H1 (cell line): Measurements from ENCODE around the gene NRN1L. TPM values are rescaled to one million over a fixed set of nuclear protein-coding genes. Genes with fewer than 3 reads are reported as not detected.

Experiments used
- CTCF ChIA-PET: fragments of 300-600 bp; sonication (Branson Sonifier 250); formaldehyde crosslinking; loops from one replicate; lab custom pipeline; 2021; ENCODE audit not compliant: partially characterized antibody; lab: Charles Lee
- POLR2A ChIA-PET: fragments of 300-600 bp; sonication (Branson Sonifier 250); formaldehyde crosslinking; loops from one replicate; lab custom pipeline; 2021; ENCODE audit warnings: inconsistent platforms; ENCODE audit not compliant: partially characterized antibody; lab: Charles Lee
- DNase-seq, 2 experiments: peaks; one replicate each; pipeline versions ENCODE4 v3.0.0 to v3.0.0-alpha.2; 2010 to 2022; ENCODE audit warnings: low spot score in 2 of 2, low read depth in 1 of 2, mixed read lengths in 1 of 2
- FAIRE-seq: peaks from 2 replicates; lab custom pipeline; 2011; peaks lifted over from hg19 to GRCh38; lab: Jason Lieb, UNC
- H2AFZ ChIP-seq: 2 replicates; pipeline ENCODE4 v1.8.1; 2012; ENCODE audit warnings: low read length, inconsistent platforms
- H2AK5ac ChIP-seq: 2 replicates; pipeline ENCODE4 v1.6.1; 2013; ENCODE audit warnings: low read depth, low read length
- H2BK120ac ChIP-seq: replicated peaks from 2 replicates; pipeline ENCODE3; 2013; ENCODE audit warnings: low read depth, low read length, inconsistent platforms
- H2BK12ac ChIP-seq: 2 replicates; pipeline ENCODE4 v1.6.1; 2013; ENCODE audit warnings: low read depth, low read length
- H2BK15ac ChIP-seq: 2 replicates; pipeline ENCODE4 v1.6.1; 2013; ENCODE audit warnings: low read length
- H2BK20ac ChIP-seq: 2 replicates; pipeline ENCODE4 v1.6.1; 2013; ENCODE audit warnings: low read length
- H2BK5ac ChIP-seq: 2 replicates; pipeline ENCODE4 v1.6.1; 2013; ENCODE audit warnings: low read depth, low read length
- H3K14ac ChIP-seq: 2 replicates; pipeline ENCODE4 v1.6.1; 2013; ENCODE audit warnings: inconsistent platforms; ENCODE audit not compliant: insufficient read length
- H3K18ac ChIP-seq: 2 replicates; pipeline ENCODE4 v1.6.1; 2013; ENCODE audit warnings: low read length; ENCODE audit errors: extremely low read depth
- H3K23ac ChIP-seq: 2 replicates; pipeline ENCODE4 v1.6.1; 2013; ENCODE audit warnings: inconsistent platforms; ENCODE audit not compliant: insufficient read length
- H3K23me2 ChIP-seq: 2 replicates; pipeline ENCODE4 v1.6.1; 2013; ENCODE audit warnings: low read depth, low read length
- H3K27ac ChIP-seq: 2 replicates; pipeline ENCODE4 v1.6.1; 2011; ENCODE audit warnings: low read depth, low read length, inconsistent platforms
- H3K27me3 ChIP-seq, 4 experiments: replicated peaks in 1 of 4; 1 replicate in 1 of 4; 2 replicates in 3 of 4; pipeline versions ENCODE4 v1.6.1 to v1.8.1; 2011 to 2013; ENCODE audit warnings: low read length in 3 of 4, mild to moderate bottlenecking in 3 of 4, inconsistent platforms in 2 of 4, mixed read lengths in 2 of 4, moderate library complexity in 1 of 4; ENCODE audit not compliant: control insufficient read depth in 3 of 4, insufficient read depth in 3 of 4; ENCODE audit errors: extremely low read depth in 1 of 4
- H3K36me3 ChIP-seq, 4 experiments: 2 replicates each; pipeline versions ENCODE4 v1.6.1 to v1.8.1; 2011 to 2013; ENCODE audit warnings: mild to moderate bottlenecking in 4 of 4, low read length in 3 of 4, moderate library complexity in 2 of 4, control low read depth in 1 of 4, inconsistent platforms in 1 of 4; ENCODE audit not compliant: insufficient read depth in 4 of 4, control insufficient read depth in 2 of 4
- H3K4ac ChIP-seq: replicated peaks from 2 replicates; pipeline ENCODE3; 2013; ENCODE audit warnings: low read length, low read depth, mixed read lengths, inconsistent platforms; ENCODE audit not compliant: insufficient read length
- H3K4me1 ChIP-seq, 4 experiments: replicated peaks in 1 of 4; 1 replicate in 1 of 4; 2 replicates in 3 of 4; pipeline versions ENCODE4 v1.6.1 to v1.8.1; 2011 to 2013; ENCODE audit warnings: low read length in 3 of 4, inconsistent platforms in 2 of 4, mixed read lengths in 1 of 4; ENCODE audit not compliant: insufficient read depth in 4 of 4, control insufficient read depth in 3 of 4
- H3K4me2 ChIP-seq, 2 experiments: 2 replicates each; pipeline versions ENCODE4 v1.6.1 to v1.8.1; 2011 to 2013; ENCODE audit warnings: low read depth in 2 of 2, low read length in 2 of 2, control low read depth in 1 of 2, inconsistent platforms in 1 of 2, mild to moderate bottlenecking in 1 of 2; ENCODE audit not compliant: insufficient read depth in 1 of 2
- H3K4me3 ChIP-seq, 4 experiments: fragments of 200-600, 300-600 bp in 1 of 4; sonication (generic), shearing (Covaris generic), sonication (Bioruptor Twin) in 1 of 4; 2 replicates each; pipeline versions ENCODE4 v1.5.1 to v1.8.1; 2011 to 2016; ENCODE audit warnings: low read length in 4 of 4, low read depth in 3 of 4, control low read depth in 2 of 4, inconsistent platforms in 2 of 4, mild to moderate bottlenecking in 2 of 4, mixed read lengths in 1 of 4, moderate library complexity in 1 of 4; ENCODE audit not compliant: insufficient read depth in 2 of 4; ENCODE audit errors: extremely low read depth in 1 of 4
- H3K56ac ChIP-seq: replicated peaks from 2 replicates; pipeline ENCODE3; 2013; ENCODE audit warnings: low read depth, mild to moderate bottlenecking, mixed read lengths, low read length, inconsistent platforms; ENCODE audit not compliant: insufficient read length
- H3K79me1 ChIP-seq: 2 replicates; pipeline ENCODE4 v1.6.1; 2013; ENCODE audit warnings: low read depth, low read length, control low read depth
- H3K79me2 ChIP-seq, 2 experiments: 2 replicates each; pipeline versions ENCODE4 v1.6.1 to v1.8.1; 2012 to 2013; ENCODE audit warnings: low read length in 2 of 2, mild to moderate bottlenecking in 2 of 2, inconsistent platforms in 1 of 2; ENCODE audit not compliant: insufficient read depth in 2 of 2, control insufficient read depth in 1 of 2
- H3K9ac ChIP-seq, 4 experiments: replicated peaks in 1 of 4; 1 replicate in 1 of 4; 2 replicates in 3 of 4; pipeline versions ENCODE4 v1.6.1 to v1.8.1; 2011 to 2013; ENCODE audit warnings: low read depth in 3 of 4, low read length in 3 of 4, control low read depth in 2 of 4, mild to moderate bottlenecking in 2 of 4, moderate library complexity in 2 of 4, inconsistent platforms in 1 of 4; ENCODE audit errors: extremely low read depth in 1 of 4
- H3K9me3 ChIP-seq, 2 experiments: 2 replicates each; pipeline versions ENCODE4 v1.6.1 to v1.8.1; 2012 to 2013; ENCODE audit warnings: mild to moderate bottlenecking in 2 of 2, moderate library complexity in 2 of 2, control low read depth in 1 of 2, inconsistent platforms in 1 of 2, low read depth in 1 of 2, low read length in 1 of 2, mixed read lengths in 1 of 2; ENCODE audit not compliant: insufficient read depth in 2 of 2
- H4K20me1 ChIP-seq, 2 experiments: replicated peaks in 1 of 2; 2 replicates each; pipeline versions ENCODE3 to v1.8.1; 2011 to 2013; ENCODE audit warnings: inconsistent platforms in 2 of 2, low read length in 2 of 2, mild to moderate bottlenecking in 1 of 2; ENCODE audit not compliant: insufficient read depth in 2 of 2, control insufficient read depth in 1 of 2
- H4K5ac ChIP-seq: 2 replicates; pipeline ENCODE4 v1.6.1; 2013; ENCODE audit warnings: low read length, low read depth, mixed read lengths, inconsistent platforms; ENCODE audit not compliant: insufficient read length
- H4K8ac ChIP-seq: 2 replicates; pipeline ENCODE4 v1.8.0; 2013; ENCODE audit warnings: mild to moderate bottlenecking, moderate library complexity, low read length, inconsistent platforms; ENCODE audit not compliant: insufficient read depth; ENCODE audit errors: extremely low read depth
- H4K91ac ChIP-seq: replicated peaks from 2 replicates; pipeline ENCODE3; 2013; ENCODE audit warnings: low read length, mixed read lengths, inconsistent platforms; ENCODE audit not compliant: insufficient read length
- BACH1 ChIP-seq: IDR thresholded peaks from 2 replicates; pipeline ENCODE4 v1.6.1; 2012; ENCODE audit warnings: low read length, improper control_type of control experiment
- CBX5 ChIP-seq: fragments of 300-800, 300-1000 bp; sonication (generic); IDR thresholded peaks from 2 replicates; pipeline ENCODE4 v1.7.1; 2016; ENCODE audit warnings: antibody characterized with exemption, low read length, low read depth
- CHD1 ChIP-seq: IDR thresholded peaks from 2 replicates; pipeline ENCODE4 v1.6.1; 2012; ENCODE audit warnings: low read depth, low read length, improper control_type of control experiment
- EP300 ChIP-seq, 2 experiments: IDR thresholded peaks; 1 replicate in 1 of 2; 2 replicates in 1 of 2; pipeline ENCODE4 v1.6.1; 2011 to 2012; ENCODE audit warnings: low read depth in 2 of 2, low read length in 2 of 2, mild to moderate bottlenecking in 2 of 2, borderline replicate concordance in 1 of 2, inconsistent platforms in 1 of 2, moderate library complexity in 1 of 2
- JUND ChIP-seq: IDR thresholded peaks from 2 replicates; pipeline ENCODE4 v1.6.1; 2011; ENCODE audit warnings: mild to moderate bottlenecking, improper control_type of control experiment, low read length
- MAFK ChIP-seq: IDR thresholded peaks from 2 replicates; pipeline ENCODE4 v1.6.1; 2012; ENCODE audit warnings: low read depth, mild to moderate bottlenecking, improper control_type of control experiment, low read length
- NRF1 ChIP-seq: IDR thresholded peaks from 2 replicates; pipeline ENCODE4 v1.6.1; 2011; ENCODE audit warnings: mild to moderate bottlenecking, low read depth, low read length, improper control_type of control experiment
- PHF8 ChIP-seq: fragments of 200-600 bp; sonication (generic); conservative IDR thresholded peaks from 2 replicates; pipeline ENCODE4 v1.7.1; 2012; ENCODE audit warnings: low read depth, mild to moderate bottlenecking, inconsistent platforms, low read length, moderate library complexity
- POU5F1 ChIP-seq: IDR thresholded peaks from 2 replicates; pipeline ENCODE4 v1.6.1; 2011; ENCODE audit warnings: low read depth, mild to moderate bottlenecking, low read length, moderate library complexity
- WGBS, 2 experiments: shearing (Covaris generic) in 1 of 2; methylation state at CpG; one replicate each; pipeline versions ENCODE4 v1.1.6 to v1.1.7; 2013 to 2015; ENCODE audit warnings: low lambda C conversion rate in 2 of 2, mixed read lengths in 2 of 2, inconsistent platforms in 1 of 2, low coverage in 1 of 2, missing lambda C conversion rate in 1 of 2; ENCODE audit not compliant: insufficient replicate concordance in 2 of 2, insufficient coverage in 1 of 2, insufficient read length in 1 of 2; ENCODE audit errors: extremely low coverage in 1 of 2, missing lambda C conversion rate in 1 of 2; 5-methylcytosine and 5-hydroxymethylcytosine counted together
- polyA plus RNA-seq, 7 experiments: library from polyadenylated mRNA; depleted of rRNA in 3 of 7; stranded (reverse) in 5 of 7; unstranded in 2 of 7; fragments of >200 nt in 5 of 7; fragments of 200-250 nt in 2 of 7; gene quantifications; 1 replicate in 5 of 7; 2 replicates in 1 of 7; 4 replicates in 1 of 7; pipeline versions ENCODE4 v1.2.1 to v1.2.3, GENCODE V29; 2011 to 2013; ENCODE audit warnings: missing spikeins in 2 of 7, mixed read lengths in 2 of 7
- total RNA-seq: library from RNA; stranded (reverse); fragmentation: NEBNext Ultra II Directional; extraction: Animal tissue kit (Norgen Biotek cat#: 25700); gene quantifications from 2 replicates; pipeline ENCODE4 v1.2.1, GENCODE V29; 2021
- TF ChIP-seq, protein P1 (sequence below): IDR thresholded peaks from 2 replicates; pipeline ENCODE4 v1.6.1; 2012; ENCODE audit warnings: inconsistent platforms
- TF ChIP-seq, protein P2 (sequence below): IDR thresholded peaks from 2 replicates; pipeline ENCODE4 v1.6.1; 2012; ENCODE audit warnings: low read length, inconsistent platforms

NRN1L gene
- total and polyA plus RNA-seq, 2 of the 8 experiments (the other 6 are each of a cell fraction or from before 2014, with no cell fraction given), result 4.1 to 35.2 TPM

DNA sequence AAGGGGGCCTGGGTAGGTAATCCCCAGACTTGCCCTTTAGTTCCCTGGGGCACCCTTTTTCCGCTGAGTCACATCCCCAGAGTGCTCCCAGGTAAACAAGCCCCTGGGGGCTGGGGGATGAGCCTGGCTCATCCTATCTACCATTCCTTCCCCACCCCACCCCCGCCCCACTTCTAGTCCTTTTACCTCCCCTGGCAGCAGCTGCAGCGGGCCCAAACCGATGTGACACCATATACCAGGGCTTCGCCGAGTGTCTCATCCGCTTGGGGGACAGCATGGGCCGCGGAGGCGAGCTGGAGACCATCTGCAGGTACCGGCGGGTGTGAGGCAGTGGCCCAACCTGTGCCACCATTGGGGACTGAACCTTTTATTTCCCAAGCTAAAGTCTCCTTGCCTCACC is 860 bp downstream of the NRN1L start:
- Histone ChIP-seq H3K79me2 (no peaks in the 10 kb centered on the region), H3K4me1 (peaks cover 5 to 15% (median 11%) of the 10 kb centered on the region in 4 experiments), H2AK5ac (no peak overlapping the region), H3K9ac (no peak overlapping the region), H2AFZ (no peak overlapping the region), H3K79me1 (no peaks in the 10 kb centered on the region), H3K56ac (no peak overlapping the region), H4K20me1 (peaks cover 9 to 15% of the 10 kb centered on the region in 2 experiments), H4K8ac (no peak overlapping the region), H2BK20ac (no peak overlapping the region), H3K4me2 (peak overlapping the region; percentile 6 to 18; a peak in 3 of 4 replicates), H3K23ac (no peak overlapping the region), H2BK12ac (no peak overlapping the region), H3K14ac (no peak overlapping the region), H3K4ac (no peak overlapping the region), H3K9me3 (no peaks in the 10 kb centered on the region), H3K27ac (no peak overlapping the region), H2BK5ac (no peak overlapping the region), H4K5ac (no peak overlapping the region), H4K91ac (no peak overlapping the region), H3K18ac (no peak overlapping the region), H3K4me3 (0 out of 8 replicates have a peak overlapping the region, but pooled peaks of 1 of the 4 experiments have one; percentile 18), H2BK15ac (no peak overlapping the region; the same call in 1 of the 2 replicates), H3K27me3 (no peaks in the 10 kb centered on the region), H3K23me2 (0 out of 2 replicates have a peak, but pooled peaks cover 2% of the 10 kb centered on the region), H3K36me3 (peaks cover 14 to 26% (median 18%) of the 10 kb centered on the region in 4 experiments), H2BK120ac (no peak overlapping the region)
- ChIA-PET POLR2A (interaction anchor here (0.8 to 6.3 kb wide), 16 partner anchors 7 to 81 kb away, joined by 3 to 45 read pairs (median 6); partner anchors contain the start of genes CTRL, EDC4, NUTF2 and PSKH1), CTCF (interaction anchor here (0.6 to 21.8 kb wide), 13 partner anchors 11 to 218 kb away, joined by 3 to 623 read pairs (median 5); partner anchors contain the start of genes CTRL, LCAT and PSMB10)
- WGBS, 2 experiments, result 93% methylated on average over 11 of the region's 12 CpGs; no CpG with 5 or more reads in 1 of the 2 experiments
- DNase-seq (no peak), FAIRE-seq (no peak)
- TF ChIP-seq NRF1, result no peak
- no peak for TF ChIP-seq CBX5
- TF ChIP-seq BACH1, result peak; percentile 79
- TF ChIP-seq MAFK, result peak; percentile 50; the same call in 1 of the 2 replicates
- TF ChIP-seq POU5F1, result no peak
- TF ChIP-seq PHF8, result no peak
- TF ChIP-seq, protein P1, sequence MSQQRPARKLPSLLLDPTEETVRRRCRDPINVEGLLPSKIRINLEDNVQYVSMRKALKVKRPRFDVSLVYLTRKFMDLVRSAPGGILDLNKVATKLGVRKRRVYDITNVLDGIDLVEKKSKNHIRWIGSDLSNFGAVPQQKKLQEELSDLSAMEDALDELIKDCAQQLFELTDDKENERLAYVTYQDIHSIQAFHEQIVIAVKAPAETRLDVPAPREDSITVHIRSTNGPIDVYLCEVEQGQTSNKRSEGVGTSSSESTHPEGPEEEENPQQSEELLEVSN, result no peak
- no peak for TF ChIP-seq EP300 (IDR thresholded peaks at IDR 0.05; ENCODE audit: borderline replicate concordance in 1 of 2, low read depth in 2 of 2, low read length in 2 of 2)
- TF ChIP-seq, protein P2, sequence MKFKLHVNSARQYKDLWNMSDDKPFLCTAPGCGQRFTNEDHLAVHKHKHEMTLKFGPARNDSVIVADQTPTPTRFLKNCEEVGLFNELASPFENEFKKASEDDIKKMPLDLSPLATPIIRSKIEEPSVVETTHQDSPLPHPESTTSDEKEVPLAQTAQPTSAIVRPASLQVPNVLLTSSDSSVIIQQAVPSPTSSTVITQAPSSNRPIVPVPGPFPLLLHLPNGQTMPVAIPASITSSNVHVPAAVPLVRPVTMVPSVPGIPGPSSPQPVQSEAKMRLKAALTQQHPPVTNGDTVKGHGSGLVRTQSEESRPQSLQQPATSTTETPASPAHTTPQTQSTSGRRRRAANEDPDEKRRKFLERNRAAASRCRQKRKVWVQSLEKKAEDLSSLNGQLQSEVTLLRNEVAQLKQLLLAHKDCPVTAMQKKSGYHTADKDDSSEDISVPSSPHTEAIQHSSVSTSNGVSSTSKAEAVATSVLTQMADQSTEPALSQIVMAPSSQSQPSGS, result no peak
- no peak for TF ChIP-seq CHD1
- TF ChIP-seq JUND, result no peak
